Stimulated activated CD4-positive, alpha-beta T cell treated with anti-CD3 and anti-CD28 coated beads, Interleukin-1b, Interleukin-23, amount 100 ng/mL, for 24 hours (primary cell): ENCODE data around the gene IPO5.
"Not testable (repeated sequence)": the region's sequence is repeated elsewhere in the genome, so short reads cannot be mapped to it uniquely, and the experiment has no call there.

Experiments used
- DNase-seq, 4 experiments: peaks; one replicate each; pipeline ENCODE4 v3.0.0-alpha.2; 2020; ENCODE audit warnings: low read depth in 4 of 4, low spot score in 1 of 4

Gene IPO5

DNA sequence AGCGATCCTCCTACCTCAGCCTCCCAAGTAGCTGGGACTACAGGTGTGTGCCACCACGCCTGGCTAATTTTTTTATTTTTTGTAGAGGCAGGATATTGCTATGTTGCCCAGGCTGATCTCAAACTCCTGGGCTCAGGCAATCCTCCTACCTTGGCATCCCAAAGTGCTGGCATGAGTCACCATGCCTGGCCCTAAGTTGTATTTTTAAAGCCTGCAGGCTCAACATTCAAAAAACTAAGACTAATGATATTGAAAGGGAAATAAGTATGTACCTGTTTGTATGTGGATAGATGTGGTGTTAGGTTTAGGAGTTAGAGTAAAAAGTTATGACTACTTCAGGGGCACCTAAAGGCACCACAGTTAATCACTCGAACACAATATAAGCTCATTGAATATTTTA lies 5.4 kb upstream of the IPO5 start:
- DNase-seq: no peak

GRCh38 chr13:97949316-97949715 lies 4.2 kb upstream of the IPO5 start:
- DNase-seq: not testable (repeated sequence)

- no peak for DNase-seq
Measured at GRCh38 chr13:97951376-97951775, 2.1 kb upstream of the IPO5 start.

DNA sequence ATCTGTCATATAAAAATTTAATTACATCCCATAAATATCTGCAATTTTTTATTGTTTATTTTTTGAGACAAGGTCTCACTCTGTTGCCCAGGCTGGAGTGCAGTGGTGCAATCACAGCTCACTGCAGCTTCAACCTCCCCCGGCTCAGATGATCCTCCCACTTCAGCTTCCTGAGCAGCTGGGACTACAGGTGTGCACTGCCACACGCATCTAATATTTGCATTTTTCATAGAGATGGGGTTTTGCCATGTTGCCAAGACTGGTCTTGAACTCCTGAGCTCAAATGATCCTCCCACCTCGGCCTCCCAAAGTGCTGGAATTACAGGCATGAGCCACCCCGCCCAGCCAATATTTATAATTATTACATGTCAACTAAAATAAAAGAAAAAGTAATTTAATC lies 644 bp upstream of the IPO5 start:
- DNase-seq: not testable (repeated sequence)

- DNase-seq: no peak
Measured at GRCh38 chr13:97961340-97961739, 7.9 kb downstream of the IPO5 start.

- DNase-seq: no peak
Measured at GRCh38 chr13:97962887-97963286, 9.4 kb downstream of the IPO5 start.

- DNase-seq: no peak
Measured at GRCh38 chr13:97967226-97967625, 13.8 kb downstream of the IPO5 start.

DNA sequence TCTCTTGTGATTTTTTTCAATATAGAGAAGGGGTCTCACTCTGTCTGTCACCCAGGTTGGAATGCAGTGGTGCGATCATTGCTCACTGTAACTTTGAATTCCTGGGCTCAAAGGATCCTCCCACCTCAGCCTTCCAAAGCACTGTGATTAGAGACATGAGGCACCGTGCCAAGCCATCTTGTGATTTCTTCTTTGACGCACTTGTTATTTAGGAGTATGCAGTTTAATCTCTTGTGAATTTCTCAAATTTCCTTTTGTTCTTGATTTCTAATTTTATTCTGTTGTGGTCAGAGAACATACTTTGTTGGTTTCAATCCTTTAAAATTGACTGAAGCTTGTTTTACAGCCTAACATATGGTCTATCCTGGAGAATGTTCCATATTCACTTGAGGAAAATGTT lies 14.5 kb downstream of the IPO5 start:
- DNase-seq: no peak

DNA sequence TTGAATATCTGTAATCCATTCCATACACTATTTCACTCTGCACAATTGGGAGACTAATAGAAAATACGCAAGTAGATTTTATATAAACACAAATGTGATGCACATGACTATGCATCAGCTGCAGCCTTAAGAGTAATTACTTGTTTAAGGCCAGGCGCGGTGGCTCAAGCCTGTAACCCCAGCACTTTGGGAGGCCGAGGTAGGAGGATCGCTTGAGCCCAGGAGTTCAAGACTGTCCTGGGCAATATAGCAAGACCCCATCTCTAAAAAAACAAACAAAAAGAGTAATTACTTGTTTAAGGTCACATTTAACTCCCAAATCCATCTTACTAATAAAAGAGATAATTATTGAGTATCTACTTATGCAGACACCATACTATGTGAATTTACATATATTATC lies 18.0 kb downstream of the IPO5 start:
- no peak for DNase-seq

DNA sequence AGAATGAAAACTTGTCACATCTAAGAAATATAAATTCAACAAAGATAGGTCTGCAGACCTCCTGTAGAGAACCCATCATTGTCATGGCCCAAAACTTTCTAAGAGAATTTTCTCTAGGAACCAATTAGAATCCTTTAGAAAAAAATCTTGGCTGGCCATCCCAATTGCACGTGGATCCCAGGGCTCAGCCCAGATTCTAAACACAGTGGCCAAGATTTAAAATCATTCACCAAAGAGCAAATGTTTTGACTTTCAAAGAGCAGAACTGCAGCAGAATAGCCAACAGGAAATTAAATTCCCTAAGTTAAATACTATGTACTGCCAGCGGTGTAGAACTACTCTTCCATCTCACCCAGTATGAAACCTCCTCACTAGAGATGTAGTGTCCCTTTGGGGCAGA lies 21.3 kb downstream of the IPO5 start:
- no peak for DNase-seq

- DNase-seq: no peak
Measured at GRCh38 chr13:97975280-97975847, 21.9 kb downstream of the IPO5 start.

- peak; percentile 77 to 91 (median 82) for DNase-seq
Measured at GRCh38 chr13:97975848-97976609, 22.6 kb downstream of the IPO5 start.

GRCh38 chr13:97976610-97977521 lies 23.4 kb downstream of the IPO5 start:
- peak in 3 of 4 experiments; percentile 2 to 13 (median 4) for DNase-seq

DNA sequence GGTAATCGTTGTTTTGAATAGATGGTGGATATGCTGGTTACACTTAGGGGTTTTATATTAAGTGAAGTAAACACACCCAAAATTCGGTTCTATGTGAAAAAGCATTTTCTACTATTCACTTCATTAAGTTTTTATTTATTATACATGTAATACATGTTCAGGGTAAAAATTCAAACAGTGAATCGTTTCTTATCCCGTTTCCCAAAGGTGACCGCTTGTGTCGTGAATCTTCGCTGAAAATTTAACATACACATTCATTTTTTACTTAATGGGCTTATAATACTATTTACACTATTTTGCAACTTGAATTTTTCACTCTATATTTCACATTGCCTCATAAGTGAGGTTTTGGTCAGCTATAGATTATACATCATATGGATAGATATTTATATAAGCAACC lies 24.5 kb downstream of the IPO5 start:
- DNase-seq: no peak

- DNase-seq: no peak
Measured at GRCh38 chr13:97978651-97979050, 25.2 kb downstream of the IPO5 start.

GRCh38 chr13:97979051-97979450 lies 25.6 kb downstream of the IPO5 start:
- no peak for DNase-seq

DNA sequence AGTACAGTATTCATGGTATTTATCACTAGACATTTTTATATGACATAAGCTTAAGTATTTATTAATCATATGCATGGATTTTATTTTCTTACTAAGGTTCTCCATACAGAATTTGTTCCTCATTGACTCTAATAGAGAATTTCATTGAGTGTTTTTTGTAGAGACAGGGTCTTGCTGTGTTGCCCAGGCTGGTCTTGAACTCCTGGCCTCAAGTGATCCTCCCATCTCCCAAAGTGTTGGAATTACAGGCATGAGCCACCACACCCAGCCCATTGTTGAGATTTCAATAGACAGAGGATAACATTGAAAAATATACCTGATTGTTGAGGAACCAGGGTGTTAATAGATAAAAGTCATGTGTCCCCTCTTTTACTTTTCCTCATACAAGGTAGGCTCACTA lies 26.1 kb downstream of the IPO5 start:
- DNase-seq: no peak

DNA sequence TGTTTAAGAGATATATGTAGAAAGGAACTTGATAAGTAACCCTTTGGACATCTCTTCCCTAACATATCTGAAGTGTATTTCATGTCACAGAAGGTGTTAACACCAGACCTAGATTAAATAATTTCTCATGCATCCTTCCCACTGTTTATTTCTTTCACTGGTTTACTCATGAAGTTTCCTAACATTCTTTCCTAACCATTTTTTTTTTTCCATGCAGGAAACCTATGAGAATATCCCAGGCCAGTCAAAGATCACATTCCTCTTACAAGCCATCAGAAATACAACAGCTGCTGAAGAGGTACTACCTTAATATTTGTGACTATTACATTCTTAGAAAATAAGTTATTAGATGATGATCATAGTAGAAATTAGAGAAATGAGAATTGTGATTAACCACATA lies 28.8 kb downstream of the IPO5 start:
- DNase-seq: no peak

- no peak for DNase-seq
Measured at GRCh38 chr13:97986835-97987234, 33.4 kb downstream of the IPO5 start.

- no peak for DNase-seq
Measured at GRCh38 chr13:97999653-98000052, 46.2 kb downstream of the IPO5 start.

DNA sequence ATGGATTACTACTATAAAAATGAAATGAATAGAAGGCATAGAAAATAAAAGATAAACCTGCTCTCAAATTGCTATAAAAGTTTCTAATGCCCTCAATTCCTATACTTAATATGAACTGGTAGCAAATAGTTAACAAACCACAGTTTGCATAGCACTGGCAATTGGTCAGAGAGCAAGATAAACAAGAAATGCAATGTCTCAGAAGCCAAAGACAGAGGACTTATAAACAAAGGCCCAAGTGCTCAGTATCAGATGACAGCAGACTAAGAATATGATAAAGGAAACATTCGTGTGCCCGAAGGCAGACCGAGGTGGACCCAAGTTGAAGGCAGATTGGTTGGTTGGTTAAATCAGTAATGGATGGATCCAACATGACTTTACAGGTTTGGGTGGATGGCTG lies 50.6 kb downstream of the IPO5 start:
- DNase-seq: no peak

DNA sequence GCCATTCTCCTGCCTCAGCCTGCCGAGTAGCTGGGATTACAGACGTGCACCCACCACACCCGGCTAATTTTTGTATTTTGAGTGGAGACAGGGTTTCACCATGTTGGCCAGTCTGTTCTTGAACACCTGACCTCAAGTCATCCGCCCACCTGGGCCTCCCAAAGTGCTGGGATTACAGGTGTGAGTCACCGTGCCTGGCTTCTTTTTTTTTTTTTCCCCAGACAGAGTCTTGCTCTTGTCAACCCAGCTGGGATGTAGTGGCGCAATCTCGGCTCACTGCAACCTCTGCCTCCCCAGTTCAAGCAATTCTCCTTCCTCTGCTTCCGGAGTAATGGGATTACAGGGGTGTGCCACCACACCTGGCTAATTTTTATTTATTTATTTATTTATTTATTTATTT lies 51.5 kb downstream of the IPO5 start:
- not testable (repeated sequence) for DNase-seq
